Stimulated activated CD8-positive, alpha-beta memory T cell treated with anti-CD3 and anti-CD28 coated beads, Interleukin-2, amount 100 ng/mL, for 1 hour (primary cell): ENCODE measurements around the gene PECR.
"Not testable (repeated sequence)": the region's sequence is repeated elsewhere in the genome, so short reads cannot be mapped to it uniquely, and the experiment has no call there.

Experiments
- DNase-seq, 2 donors: peaks; one replicate each; pipeline ENCODE4 v3.0.0-alpha.2; 2020; ENCODE audit warnings: low read depth in 2 of 2

The PECR gene

DNA sequence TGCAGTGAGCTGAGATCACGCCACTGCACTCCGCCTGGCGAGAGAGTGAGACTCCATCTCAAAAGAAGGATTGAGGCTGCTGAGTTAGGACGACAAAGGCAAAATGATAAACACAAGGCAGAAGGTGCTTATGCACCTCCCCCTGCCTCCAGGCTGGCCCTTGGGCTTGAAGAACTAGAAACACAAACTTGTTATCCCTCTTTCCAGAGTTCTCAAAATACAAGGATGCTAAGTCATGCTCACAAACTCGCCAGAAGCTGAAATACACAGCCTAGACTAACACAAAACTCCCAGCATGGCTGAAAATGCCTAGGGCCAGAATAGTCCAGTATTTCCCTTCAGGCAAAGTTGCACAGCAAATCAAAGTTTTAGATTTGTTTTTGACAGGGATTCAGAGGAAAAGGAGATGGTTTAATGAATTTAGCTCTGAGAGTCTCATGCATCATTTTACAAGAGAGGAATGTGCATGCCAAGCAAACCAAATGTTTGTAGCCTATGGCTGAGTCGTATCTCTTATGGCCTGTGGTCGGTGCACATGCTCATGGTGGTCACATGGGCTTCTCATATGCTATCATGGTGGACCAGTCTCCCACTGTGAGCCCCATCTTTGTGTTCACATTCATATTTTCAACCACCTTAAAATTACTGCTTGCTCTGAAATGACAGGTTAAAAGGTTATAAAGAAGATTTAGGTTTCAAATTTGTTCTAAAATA is 52.0 kb downstream of the PECR start:
- DNase-seq = no peak

DNA sequence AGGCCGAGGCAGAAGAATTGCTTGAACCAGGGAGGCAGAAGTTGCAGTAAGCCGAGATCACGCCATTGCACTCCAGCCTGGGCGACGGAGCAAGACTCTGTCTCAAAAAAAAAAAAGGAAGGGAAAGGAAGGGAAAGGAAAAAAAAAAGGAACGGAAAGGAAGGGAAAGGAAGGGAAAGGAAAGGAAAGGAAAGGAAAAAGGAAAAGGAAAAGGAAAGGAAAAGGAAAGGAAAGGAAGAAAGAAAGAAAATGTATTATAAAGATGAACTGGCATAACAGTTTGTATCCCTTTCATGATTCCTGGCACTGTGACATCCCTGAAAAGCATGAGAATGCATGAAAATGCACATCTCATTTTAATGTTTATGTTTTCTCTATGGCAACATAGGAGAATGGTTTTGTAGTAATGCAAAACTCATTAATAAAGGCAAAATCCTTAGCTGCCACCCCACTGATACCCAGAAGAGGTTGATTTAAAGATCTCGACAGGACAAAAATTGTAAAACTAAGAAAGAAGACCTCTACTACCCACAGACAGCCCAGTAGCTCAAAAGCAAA is 56.8 kb downstream of the PECR start:
- DNase-seq = no peak

DNA sequence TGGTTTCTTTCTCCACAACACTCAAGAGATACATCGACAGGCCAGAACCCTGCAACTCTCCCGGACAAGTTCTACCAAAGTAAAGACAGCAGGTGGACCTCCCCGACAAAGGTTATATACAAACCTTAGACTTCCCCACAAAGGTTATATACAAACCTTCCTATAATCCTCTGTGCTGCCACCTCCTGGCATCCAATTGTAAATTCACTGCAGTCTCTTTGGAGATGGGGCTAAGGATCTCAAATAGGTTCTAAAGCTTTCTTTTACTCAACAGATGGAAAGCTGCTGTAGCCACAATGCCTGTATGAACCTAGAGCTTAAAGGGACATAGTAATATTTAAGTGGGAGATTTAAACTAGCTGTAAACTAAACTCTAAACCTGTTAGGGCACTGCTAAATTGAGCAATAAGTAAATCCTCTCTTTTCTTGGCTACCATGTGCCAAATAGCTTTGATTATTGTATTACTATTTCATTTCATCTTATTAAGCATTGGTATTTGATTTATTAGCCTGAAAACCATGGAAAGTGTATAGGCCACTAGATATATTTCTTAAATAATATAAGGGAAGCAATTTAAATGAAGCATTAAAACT is 58.5 kb downstream of the PECR start:
- no peak for DNase-seq

DNA sequence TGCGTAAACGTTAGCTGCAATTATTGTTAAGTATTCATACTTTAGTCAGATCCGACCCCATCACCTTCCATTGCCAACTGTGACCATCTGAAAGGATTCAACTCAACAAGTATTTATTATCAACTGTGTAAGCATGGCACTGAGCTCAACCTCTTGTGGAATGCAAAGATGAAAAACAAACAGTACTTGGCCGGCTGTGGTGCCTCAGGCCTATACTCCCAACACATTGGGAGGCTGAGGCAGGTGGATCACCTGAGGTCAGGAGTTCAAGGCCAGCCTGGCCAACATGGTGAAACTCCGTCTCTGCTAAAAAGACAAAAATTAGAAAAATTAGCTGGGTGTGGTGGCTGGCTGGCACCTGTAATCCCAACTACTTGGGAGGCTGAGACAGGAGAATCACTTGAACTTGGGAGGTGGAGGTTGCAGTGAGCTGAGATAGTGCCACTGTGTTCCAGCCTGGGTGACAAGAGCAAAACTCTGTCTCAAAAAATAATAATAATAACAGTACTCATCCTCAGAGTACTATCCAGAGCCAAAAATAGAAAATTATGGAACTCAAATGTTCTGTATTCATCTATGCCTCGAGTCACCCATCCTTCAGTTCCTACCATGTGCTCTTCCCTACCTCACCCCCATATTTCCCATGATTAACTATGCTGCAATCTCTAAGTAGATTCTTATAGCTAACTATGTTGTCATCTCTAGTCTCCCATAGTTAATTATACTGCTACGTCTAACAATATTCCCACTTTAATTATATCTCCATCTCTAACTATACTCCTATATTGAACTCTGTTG is 59.6 kb downstream of the PECR start:
- no peak for DNase-seq

DNA sequence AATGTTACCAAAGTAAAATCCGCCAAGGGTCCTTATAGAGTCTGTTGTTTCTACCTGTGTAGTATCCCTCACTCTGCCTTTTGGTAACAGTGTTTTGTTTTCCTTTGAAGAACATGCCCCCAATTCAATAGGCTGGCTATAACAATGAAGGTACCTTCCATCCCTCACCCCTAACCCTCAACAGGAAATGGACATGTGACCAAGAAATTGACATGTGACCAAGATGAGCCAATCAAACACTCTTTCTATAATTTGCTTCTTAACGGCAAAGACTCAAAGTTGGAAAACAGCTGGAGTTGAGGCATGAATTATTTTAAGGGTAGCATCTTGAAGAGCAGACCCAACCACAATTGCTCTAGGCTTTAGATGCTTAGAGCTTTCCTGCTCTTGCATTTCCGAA is 62.9 kb downstream of the PECR start:
- no peak for DNase-seq

DNA sequence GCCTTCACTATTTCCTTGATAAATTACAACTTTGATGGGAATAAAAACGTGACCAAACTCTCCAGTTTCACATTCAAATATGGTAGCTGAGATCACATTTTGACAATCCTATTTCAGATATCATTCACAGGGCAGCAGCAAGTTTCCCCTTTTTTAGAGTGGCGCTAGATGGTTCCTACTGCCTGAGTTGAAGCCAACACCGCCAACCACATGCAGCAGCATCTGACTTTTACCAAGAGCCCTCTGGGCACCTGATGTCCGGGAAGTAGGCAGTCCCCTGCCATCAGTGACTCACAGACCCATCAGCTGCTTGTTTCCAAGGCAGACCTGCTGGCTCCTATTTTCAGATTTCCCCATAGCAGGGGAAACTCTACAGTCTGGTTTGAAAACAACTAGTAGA is 64.2 kb downstream of the PECR start:
- DNase-seq = no peak

DNA sequence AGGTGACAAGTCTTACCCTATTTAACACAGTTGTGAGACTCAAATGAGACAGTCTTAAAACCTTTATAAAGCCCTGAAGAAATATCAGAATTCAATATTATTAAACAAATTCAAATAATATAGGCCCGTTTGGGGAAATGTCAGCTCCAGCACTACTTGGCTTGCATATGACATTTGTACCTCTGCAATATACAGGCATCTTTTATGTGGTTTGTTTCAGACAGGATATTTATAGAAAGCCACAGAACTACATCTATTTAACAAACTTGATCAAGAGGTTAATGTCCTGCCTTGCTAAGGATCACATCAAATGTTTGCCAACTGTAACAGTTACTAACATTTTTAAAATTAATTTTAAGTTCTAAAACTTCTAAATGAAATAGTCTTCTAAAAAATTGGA is 65.0 kb downstream of the PECR start:
- DNase-seq = no peak

DNA sequence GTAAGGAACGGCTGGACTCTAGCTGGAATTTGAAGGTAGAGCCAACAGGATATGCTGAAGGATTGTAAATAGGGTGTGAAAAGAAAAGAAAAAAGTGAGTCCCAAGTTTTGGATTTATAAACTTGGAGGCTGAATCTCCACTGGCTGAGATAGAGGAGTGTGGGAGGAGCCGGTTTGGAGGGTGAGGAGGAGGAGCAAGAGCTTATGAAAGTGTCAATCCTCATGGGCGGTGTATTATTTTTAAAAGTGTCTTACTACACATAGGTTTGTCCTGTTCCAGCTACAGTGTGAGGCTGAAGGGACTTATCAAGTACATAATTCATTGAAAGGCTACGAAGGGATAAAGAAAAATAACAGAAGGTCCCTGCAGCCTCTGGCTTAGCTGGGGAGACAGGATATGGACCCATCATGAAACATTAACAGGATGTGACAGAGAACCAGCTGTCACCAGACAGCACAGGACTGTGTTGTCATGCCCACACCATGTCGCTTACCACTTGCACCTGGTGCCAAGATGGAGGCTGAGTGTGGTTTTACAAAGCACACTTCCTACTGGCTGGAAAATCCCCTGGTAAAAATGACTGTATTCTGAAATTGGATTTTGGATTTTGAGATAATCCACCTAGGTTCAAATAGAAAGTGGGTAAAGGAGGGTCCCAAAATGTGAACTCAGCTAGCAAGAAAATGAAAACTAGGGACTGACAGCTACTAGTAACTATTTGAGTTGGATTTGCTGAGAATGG is 65.7 kb downstream of the PECR start:
- peak in 1 of 2 donors; percentile 10 for DNase-seq

DNA sequence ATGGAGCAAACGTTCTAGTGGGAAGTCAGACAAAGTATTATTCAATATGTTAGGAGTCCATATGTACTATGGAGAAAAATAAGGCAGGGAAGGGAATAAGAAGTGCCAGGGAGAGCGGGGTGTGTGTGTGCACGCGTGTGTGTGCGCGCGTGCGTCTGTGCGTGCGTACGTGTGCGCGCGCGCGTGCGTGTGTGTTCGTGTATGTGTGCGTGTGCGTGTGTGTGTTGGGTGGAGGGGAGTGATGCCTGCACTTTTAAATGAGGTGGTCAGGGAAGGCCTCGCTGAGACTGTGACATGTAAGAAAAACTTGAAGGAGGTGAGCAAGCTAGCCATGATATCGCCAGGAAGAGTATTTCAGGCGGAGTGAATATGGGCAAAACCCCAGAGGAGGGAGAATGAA is 66.6 kb downstream of the PECR start:
- no peak for DNase-seq

DNA sequence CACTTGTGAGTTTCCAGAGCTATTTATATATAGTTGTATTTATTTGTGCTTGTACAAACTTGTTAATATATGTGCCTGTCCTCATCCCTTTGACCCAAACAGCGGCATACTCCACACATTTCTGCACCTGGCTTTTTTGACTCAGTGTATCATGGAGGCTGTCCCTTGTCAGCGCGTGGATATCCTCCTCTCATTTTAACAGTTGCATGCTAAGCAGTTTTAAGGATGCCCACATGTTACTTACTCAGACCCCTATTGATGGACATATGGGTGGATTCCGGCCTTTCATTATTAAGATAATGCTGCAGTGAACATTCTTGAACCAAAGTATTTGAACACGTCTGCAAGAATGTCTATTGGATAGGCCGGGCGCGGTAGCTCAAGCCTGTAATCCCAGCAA is 67.6 kb downstream of the PECR start:
- no peak for DNase-seq

DNA sequence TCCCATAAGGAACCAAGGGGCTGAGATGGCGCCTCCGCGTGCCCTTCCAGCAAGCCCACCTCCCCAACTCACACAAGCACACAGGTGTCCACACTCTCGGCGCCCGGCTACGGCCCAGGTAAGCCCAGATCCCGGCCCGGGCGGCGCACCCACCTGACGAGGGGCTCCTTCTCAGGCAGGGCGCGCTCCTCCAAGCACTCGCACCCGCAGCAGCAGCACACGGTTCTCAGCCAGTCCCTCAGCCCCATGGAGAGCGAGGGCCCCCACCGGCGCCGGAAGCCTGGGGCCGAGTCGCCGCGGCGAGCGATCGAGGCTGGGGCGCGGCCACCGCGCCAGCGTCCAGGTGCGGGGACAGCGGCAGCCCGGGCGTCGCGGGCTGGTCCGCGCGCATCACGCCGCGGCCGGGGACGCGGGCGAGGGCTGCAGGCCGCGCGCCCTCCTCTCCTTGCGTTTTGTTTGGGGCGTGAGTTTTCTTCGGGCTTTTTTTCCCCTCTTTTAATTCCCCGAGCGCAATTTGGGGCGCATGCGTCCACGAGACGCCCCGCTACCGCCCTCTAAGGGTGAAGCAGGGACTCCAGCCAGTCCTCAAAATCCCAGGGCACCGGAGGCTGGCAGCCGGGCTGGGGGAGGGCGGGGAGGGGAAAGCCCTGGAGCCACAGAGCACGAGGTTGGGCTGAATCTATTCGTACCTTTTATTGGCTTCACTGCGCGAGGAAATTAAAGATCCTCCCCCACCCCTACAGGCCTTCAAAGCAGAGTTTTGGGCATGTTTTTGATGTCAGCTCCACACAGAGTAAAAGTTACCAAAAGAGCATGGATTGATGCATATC is 68.3 kb downstream of the PECR start, which contains the start of gene MREG:
Gene MREG (minus strand): TSS at position 472 of the 830 bp plus-strand sequence. CDS start 224 bp downstream, at position 248.
- DNase-seq = peak; percentile 52 to 69

DNA sequence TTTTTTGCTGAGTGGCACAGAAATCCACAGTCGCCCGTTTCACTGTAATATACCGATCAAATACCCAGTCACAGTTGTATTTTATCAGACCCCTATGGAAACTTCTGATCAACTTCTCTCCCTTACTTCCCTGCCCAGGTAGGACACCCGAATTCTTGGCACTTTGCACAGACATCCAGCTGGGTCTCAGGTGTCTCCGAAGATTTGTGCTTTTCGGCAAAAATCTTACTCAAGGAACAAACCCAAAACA is 68.9 kb downstream of the PECR start:
- DNase-seq = no peak

DNA sequence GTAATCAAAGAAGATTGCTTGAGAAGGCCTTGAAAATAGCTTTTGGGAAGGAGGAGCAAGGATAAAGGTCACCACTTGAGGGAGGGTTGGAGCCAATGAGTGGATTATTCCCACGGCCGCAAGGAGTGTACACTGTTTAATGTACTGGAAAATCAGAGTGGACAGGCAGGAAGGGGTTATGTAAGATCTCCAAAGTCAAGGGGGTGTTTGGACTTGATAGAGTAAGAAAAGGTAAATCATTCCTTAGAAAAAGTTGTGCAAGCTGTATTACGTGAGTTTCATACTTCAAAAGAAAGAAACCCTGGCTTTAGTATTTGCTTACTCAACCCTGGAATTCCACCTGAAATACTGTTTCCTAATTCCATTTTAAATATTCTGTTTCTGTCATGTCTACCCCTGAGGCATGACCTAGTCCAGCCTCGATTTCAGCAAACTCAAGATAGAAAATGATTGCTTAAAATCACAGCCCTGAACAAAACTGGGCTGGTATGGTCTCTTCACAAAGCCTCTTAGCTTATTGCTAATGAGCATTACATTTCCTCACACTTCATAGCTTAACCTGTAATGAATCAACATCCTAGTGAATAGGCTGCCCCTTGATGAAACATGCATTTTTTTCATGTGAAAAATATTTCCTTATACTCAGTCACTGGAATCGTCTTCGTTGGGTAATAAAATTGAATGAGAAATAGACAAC is 69.3 kb downstream of the PECR start:
- DNase-seq = no peak

DNA sequence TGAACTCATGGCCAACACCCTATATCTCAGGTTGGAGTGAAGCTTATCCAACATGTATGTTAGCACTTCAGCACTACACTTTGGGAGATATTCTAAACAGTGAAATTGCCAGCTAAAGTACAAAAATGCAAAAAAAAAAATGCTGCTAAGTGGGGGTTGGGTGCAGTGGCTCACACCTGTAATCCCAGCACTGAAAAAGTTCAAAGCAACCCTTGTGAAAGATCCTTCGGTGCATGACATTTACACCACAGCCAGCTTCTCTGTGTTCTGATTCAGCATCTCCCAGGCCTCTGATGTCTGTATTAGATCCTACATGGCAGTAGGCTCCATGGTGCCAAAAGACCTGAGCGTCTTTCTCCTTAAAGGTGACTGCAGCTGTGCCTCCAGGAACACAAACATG is 72.4 kb downstream of the PECR start:
- not testable (repeated sequence) for DNase-seq

DNA sequence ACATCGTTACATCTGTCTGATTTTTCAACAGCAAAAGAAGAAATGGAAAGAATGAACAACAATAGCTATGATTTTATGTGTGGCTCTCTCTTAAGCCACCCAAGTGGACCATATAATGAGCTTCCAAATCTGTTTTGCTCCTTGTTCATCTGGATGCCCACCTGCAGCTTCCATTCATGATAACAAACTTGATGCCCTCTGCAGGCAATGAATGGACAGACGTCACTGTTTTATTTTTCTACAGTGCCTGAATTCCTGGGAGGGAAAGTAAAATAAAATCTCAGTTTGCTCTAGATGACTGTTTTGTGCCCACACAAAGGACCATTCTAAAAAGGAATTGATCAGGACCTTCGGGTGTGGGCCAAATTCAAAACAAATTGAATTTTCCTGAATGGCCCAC is 73.2 kb downstream of the PECR start:
- no peak for DNase-seq

DNA sequence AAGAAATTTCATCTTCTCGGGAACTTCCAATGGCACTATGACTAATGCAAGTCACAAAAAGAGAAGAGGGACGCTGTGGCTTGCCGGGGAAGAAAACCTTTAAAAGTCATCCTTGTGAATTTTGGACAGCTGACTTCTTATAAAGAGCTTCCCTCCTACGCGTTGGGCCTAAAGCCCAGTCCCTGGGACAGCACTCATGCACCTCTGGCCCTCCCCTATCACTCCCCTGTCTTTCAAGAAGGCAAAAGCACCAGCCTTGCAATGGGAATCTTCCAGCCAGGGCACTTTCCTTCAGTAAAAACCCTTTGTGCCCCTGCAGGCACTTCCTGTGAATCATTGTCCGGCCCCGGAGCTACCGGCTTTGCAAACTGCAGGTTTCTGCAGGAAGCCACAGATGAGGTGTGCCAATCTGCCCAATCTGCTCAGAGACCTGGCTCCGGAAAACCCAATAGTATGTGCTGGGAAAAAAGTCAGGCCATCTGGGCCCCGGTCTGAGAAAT is 75.4 kb downstream of the PECR start:
- DNase-seq = peak in 1 of 2 donors; percentile 4

DNA sequence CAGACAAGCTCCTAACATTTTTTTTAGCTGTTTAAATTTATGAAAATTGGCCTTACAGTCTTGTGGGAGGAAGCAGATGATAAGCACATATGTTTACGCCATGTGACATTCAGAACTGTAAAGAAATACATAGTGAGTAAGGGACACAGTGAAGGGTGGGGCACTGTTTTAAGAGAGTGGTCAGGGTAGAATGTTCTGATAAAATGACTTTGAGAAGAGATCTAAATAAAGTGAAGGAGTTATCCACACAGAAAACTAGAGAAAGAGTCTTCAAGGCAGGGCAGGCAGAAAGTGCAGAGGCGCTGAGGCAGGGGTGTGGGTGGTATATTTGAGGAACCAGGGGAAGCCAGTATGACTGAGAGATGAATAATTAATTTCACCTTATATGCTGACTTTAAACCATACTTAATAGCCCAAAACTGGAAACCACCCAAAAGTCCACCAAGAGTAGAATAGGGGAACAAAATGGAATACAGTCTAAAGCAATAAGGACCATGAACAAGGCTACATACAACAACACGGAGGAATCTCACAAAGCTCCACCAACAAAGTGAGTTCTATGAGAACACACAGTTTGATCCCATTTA is 76.8 kb downstream of the PECR start:
- no peak for DNase-seq

DNA sequence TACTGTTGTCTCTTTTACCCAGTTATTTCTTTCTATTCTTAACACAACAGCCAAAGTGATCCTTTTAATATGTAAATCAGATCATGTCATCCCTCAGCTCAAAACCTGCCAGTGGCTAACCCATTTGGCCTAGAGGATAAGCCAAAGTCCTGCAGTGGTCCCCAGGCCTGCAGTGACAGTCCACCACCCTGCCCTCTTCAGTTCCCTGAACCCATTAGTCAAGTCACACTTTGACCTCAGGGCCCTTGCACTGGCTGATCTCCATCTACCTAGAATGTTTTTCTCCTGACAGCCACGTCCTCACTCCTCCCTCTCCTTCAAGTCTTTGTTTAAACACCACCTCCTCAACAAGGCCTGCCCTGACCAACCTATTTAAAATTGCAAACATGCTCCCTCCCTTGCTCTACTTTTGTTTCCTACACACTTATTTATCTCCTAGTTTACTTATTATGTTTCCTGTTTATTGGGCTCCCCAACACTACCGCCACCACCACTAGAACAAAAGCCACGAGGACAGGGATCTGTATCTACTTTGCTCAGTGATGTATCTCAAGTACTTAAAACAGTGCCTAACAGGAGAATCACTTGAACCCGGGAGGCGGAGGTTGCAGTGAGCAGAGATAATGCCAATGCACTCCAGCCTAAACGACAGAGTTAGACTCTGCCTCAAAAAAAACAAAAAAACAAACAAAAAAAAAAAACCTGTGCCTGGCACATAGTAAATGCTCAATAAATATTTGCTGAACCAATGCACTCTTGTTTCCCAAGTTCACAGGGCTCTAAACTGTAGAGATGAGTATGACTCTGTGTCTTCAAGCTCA is 77.5 kb downstream of the PECR start:
- DNase-seq = no peak

DNA sequence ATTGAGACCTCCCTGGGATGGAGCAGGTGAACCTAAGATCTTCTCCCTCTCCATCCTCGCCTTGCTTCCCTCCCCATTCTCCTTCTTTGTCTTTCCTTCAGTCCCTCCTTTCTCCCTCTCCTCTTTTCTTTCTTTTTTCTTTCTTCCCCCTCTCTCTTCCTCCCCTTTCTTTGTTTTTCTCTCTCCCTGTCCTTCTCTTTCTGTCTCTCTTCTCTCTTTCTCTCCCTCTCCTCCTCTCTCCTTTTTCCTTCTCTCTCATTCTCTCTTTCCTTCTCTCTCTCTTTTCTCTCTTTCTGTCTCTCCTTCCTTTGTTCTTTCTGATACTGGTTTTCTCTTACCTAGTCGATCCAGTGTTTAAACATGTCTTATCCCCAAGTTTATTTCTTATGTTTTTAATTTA is 78.9 kb downstream of the PECR start:
- DNase-seq = no peak
